Thoracic aorta (tissue), 2 donors: ENCODE measurements around the gene PXDN. TPM values are rescaled to one million over a fixed set of nuclear protein-coding genes. Genes with fewer than 3 reads are reported as not detected.

Experiments used
- ATAC-seq: fragments of 150-250 bp; one replicate; pipeline ENCODE4 v1.8.0; 2017; ENCODE audit warnings: low read depth; ENCODE audit not compliant: insufficient number of reproducible peaks, low FRiP score
- DNase-seq: peaks from one replicate; pipeline ENCODE4 v3.0.0-alpha.2; 2020; ENCODE audit warnings: low spot score
- H3K27ac ChIP-seq, 2 donors: fragments of 200-600 bp; sonication (generic); 1 replicate in 1 of 2; 2 replicates in 1 of 2; pipeline ENCODE4 v1.5.1; 2016; ENCODE audit warnings: mild to moderate bottlenecking in 2 of 2, moderate library complexity in 2 of 2
- H3K27me3 ChIP-seq: fragments of 200-600 bp; sonication (generic); replicated peaks from 2 replicates; pipeline ENCODE4 v1.6.0; 2016; ENCODE audit warnings: mild to moderate bottlenecking; ENCODE audit not compliant: insufficient read depth
- H3K36me3 ChIP-seq: fragments of 200-600 bp; sonication (generic); one replicate; pipeline ENCODE4 v1.5.1; 2016
- H3K4me1 ChIP-seq, 2 donors: fragments of 200-600 bp; sonication (generic); 1 replicate in 1 of 2; 2 replicates in 1 of 2; pipeline versions ENCODE4 v1.5.1 to v1.6.0; 2016; ENCODE audit warnings: low read depth in 2 of 2, mild to moderate bottlenecking in 1 of 2; ENCODE audit not compliant: control insufficient read depth in 1 of 2
- H3K4me3 ChIP-seq: fragments of 200-600 bp; sonication (generic); 2 replicates; pipeline ENCODE4 v1.5.1; 2016; ENCODE audit warnings: mild to moderate bottlenecking
- H3K9me3 ChIP-seq: fragments of 200-600 bp; sonication (generic); 2 replicates; pipeline ENCODE4 v1.5.1; 2016
- CTCF ChIP-seq: fragments of 200-600 bp; sonication (generic); IDR thresholded peaks from one replicate; pipeline ENCODE4 v1.5.1; 2019; ENCODE audit warnings: antibody characterized with exemption
- total RNA-seq, 2 donors: library from RNA; depleted of rRNA; stranded (reverse); fragments of >200 nt; gene quantifications; one replicate each; pipeline versions ENCODE4 v1.1.0 to v1.2.3, GENCODE V29; 2016

PXDN gene
- total RNA-seq, 2 donors from 2014 or later: 97.5 to 114 TPM

DNA sequence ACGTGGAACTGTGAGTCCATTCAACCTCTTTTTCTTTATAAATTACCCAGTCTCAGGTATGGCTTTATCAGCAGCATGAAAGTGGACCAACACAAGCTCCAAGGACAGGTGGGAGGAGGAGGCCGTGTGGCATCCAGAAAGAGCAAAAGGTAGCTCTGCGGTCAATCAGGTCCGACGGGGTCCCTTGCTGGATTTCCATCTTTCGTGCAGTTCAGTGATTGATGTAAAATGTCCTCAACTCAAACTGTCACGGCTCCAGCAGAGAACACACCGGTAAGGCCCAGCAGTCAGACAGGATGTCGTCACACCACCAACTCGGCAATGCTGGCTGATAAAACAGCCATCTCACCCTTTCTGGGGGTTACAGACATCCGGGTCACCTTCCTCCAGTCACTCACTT is 123.3 kb downstream of the PXDN start:
- Histone ChIP-seq H3K27ac (no peak overlapping the region), H3K36me3 (no peaks in the 10 kb centered on the region), H3K9me3 (no peaks in the 10 kb centered on the region), H3K4me1 (no peaks in the 10 kb centered on the region), H3K4me3 (no peak overlapping the region), H3K27me3 (no peaks in the 10 kb centered on the region)
- TF ChIP-seq CTCF: no peak
- ATAC-seq (no peak), DNase-seq (no peak)

GRCh38 chr2:1620081-1620480 is 124.2 kb downstream of the PXDN start:
- DNase-seq (no peak), ATAC-seq (no peak)
- no peak for TF ChIP-seq CTCF
- no peak overlapping the region for H3K4me3 ChIP-seq
- no peaks in the 10 kb centered on the region for H3K4me1 ChIP-seq
- H3K9me3 ChIP-seq: no peaks in the 10 kb centered on the region
- no peak overlapping the region for H3K27ac ChIP-seq
- H3K36me3 ChIP-seq: no peaks in the 10 kb centered on the region
- no peaks in the 10 kb centered on the region for H3K27me3 ChIP-seq

DNA sequence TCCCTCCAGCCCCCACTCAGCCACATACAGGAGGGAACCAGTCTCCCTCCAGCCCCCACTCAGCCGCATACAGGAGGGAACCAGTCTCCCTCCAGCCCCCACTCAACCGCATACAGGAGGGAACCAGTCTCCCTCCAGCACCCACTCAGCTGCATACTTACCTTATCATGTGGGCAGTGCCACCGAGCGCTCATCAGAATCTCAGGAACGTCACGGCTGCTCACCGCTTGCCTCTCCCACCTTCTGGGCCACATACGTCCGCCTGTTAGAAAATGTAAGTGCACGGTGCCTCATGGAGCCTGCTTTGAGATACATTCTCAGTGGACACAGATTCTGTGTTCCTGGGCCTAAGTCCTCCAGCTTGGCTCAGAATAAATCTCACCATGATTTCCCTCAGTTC is 124.8 kb downstream of the PXDN start:
- no peak overlapping the region for H3K27ac ChIP-seq
- TF ChIP-seq CTCF: no peak
- DNase-seq: no peak

DNA sequence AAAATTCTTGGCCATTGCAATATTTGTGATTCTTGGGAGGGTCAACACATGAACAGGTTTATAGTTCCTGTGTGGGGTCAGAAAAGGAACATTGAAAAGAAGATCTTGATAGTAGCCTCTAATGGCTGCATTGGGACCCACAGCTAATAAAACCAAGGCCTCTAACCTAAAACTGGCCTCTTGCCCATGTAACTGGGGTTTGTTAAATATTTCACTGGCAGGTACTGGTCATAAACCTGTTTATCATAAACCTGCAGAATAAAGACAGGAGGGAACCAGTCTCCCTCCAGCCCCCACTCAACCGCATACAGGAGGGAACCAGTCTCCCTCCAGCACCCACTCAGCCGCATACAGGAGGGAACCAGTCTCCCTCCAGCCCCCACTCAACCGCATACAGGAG is 125.3 kb downstream of the PXDN start:
- no peak for ATAC-seq
- no peak overlapping the region for H3K27ac ChIP-seq

More for the DNA sequence above, 124.8 kb downstream of the PXDN start:
- no peak overlapping the region for H3K4me3 ChIP-seq
- no peaks in the 10 kb centered on the region for H3K9me3 ChIP-seq
- no peak for ATAC-seq
- H3K27me3 ChIP-seq: no peaks in the 10 kb centered on the region
- no peaks in the 10 kb centered on the region for H3K4me1 ChIP-seq
- H3K36me3 ChIP-seq: no peaks in the 10 kb centered on the region

GRCh38 chr2:1618191-1618961 is 125.9 kb downstream of the PXDN start:
- Histone ChIP-seq H3K36me3 (no peaks in the 10 kb centered on the region), H3K27me3 (no peaks in the 10 kb centered on the region), H3K4me1 (no peaks in the 10 kb centered on the region), H3K27ac (no peak overlapping the region), H3K9me3 (no peaks in the 10 kb centered on the region), H3K4me3 (no peak overlapping the region)
- ATAC-seq (no peak), DNase-seq (no peak)
- TF ChIP-seq CTCF: no peak

More for the DNA sequence above, 125.3 kb downstream of the PXDN start:
- H3K27me3 ChIP-seq: no peaks in the 10 kb centered on the region
- no peaks in the 10 kb centered on the region for H3K9me3 ChIP-seq
- no peaks in the 10 kb centered on the region for H3K36me3 ChIP-seq
- H3K4me1 ChIP-seq: no peaks in the 10 kb centered on the region
- no peak overlapping the region for H3K4me3 ChIP-seq
- no peak for TF ChIP-seq CTCF
- DNase-seq: no peak
